GM10266 (cell line): ENCODE data around the gene SAMD13.

Experiments
- DNase-seq: peaks from one replicate; pipeline ENCODE4 v3.0.0; 2012; ENCODE audit errors: extremely low spot score
- CTCF ChIP-seq: IDR thresholded peaks from 2 replicates; pipeline ENCODE4 v1.5.1; 2012; ENCODE audit warnings: mild to moderate bottlenecking, low read depth; ENCODE audit not compliant: control insufficient read depth, insufficient read depth; ENCODE audit errors: missing control alignments

The SAMD13 gene

DNA sequence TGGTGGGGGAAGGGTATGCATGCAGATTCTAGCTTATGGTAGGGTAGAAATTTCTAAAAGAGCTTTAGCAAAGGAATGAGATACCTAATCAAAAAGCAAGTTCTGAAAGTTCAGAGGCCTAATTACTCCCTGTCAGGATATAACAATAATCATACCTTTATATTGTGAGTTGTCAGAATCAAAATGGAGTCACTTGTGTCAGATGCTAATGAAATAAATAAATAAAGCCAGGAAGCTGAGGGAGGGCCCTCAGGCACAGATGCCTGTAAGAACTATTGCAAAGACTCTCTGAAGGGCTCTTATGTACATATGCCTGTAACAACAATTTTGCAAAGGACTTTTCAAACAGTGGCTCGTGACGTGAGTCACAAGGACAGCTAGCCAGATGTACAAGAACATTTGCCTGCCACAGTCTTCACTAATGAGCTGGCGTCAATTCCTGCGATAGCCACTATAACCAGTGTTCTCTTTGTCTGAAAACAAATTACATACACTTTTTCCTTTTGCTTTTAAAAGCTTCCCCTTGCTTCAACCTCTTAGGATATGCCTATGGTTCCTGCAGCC is 69.4 kb downstream of the SAMD13 start:
- no peak for TF ChIP-seq CTCF
- DNase-seq, result no peak

DNA sequence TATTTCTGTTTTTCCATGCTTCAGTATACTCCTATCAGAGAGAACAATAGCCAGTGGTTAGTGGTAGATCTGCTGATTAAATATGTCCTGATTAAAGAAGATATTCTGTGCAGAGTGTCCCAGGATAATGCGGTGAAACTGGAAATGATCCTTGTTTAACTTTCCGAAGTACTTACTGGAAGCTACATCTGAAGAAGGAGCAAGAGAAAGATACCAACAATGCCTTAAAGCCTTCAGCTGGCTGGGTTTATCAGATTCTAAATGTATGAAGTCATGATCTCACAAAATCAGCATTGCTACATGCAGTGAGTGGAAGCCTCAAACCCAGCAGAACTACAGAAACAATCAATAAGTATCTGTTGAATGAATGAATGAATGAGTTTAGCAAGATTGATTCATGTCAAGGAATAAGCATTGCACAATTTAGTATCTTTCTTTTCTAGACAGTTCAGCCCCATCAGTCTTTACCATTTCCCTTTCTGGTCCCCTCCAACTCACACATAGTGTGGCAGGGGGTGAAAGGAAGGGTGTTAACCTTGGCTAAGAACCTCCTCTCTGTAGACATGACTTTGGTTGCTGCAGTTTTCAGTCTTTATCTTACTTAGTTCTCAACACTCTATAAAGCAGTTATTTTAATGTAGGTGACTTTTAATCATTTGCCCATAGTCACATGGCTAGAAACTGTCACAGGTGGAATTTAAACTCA is 72.1 kb downstream of the SAMD13 start:
- DNase-seq, result no peak
- no peak for TF ChIP-seq CTCF

GRCh38 chr1:84374991-84375696 is 73.6 kb downstream of the SAMD13 start:
- TF ChIP-seq CTCF, result no peak
- DNase-seq, result no peak

- no peak for TF ChIP-seq CTCF
- no peak for DNase-seq
Measured at GRCh38 chr1:84376000-84376910, 74.7 kb downstream of the SAMD13 start.

GRCh38 chr1:84377480-84378095 is 76.1 kb downstream of the SAMD13 start:
- no peak for TF ChIP-seq CTCF
- no peak for DNase-seq

- TF ChIP-seq CTCF, result no peak
Measured at GRCh38 chr1:84379138-84379916, 77.8 kb downstream of the SAMD13 start.

More at GRCh38 chr1:84379138-84379916, 77.8 kb downstream of the SAMD13 start:
- no peak for DNase-seq
